A549 treated with RU486 at 1 μM for 4 hours (cell line): ENCODE measurements around the gene ZNF451. TPM values are rescaled to one million over a fixed set of nuclear protein-coding genes. Genes with fewer than 3 reads are reported as not detected.

Experiments
- total RNA-seq: library from RNA; stranded (reverse); fragments of 200-300 nt; extraction: Qiagen RNA extraction; gene quantifications from 5 replicates; pipeline ENCODE4 v1.2.3, GENCODE V29; 2022; ENCODE audit warnings: low read depth

The ZNF451 gene, protein sequence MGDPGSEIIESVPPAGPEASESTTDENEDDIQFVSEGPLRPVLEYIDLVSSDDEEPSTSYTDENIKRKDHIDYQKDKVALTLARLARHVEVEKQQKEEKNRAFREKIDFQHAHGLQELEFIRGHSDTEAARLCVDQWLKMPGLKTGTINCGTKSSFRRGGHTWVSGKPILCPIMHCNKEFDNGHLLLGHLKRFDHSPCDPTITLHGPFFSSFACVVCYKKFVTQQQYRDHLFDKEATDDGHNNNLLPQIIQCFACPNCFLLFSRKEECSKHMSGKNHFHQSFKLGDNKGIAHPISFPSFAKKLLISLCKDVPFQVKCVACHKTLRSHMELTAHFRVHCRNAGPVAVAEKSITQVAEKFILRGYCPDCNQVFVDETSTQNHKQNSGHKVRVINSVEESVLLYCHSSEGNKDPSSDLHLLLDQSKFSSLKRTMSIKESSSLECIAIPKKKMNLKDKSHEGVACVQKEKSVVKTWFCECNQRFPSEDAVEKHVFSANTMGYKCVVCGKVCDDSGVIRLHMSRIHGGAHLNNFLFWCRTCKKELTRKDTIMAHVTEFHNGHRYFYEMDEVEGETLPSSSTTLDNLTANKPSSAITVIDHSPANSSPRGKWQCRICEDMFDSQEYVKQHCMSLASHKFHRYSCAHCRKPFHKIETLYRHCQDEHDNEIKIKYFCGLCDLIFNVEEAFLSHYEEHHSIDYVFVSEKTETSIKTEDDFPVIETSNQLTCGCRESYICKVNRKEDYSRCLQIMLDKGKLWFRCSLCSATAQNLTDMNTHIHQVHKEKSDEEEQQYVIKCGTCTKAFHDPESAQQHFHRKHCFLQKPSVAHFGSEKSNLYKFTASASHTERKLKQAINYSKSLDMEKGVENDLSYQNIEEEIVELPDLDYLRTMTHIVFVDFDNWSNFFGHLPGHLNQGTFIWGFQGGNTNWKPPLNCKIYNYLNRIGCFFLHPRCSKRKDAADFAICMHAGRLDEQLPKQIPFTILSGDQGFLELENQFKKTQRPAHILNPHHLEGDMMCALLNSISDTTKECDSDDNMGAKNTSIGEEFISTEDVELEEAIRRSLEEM
- 3.6 to 10.3 TPM (median 8.7 TPM) in 5 replicates for total RNA-seq

DNA sequence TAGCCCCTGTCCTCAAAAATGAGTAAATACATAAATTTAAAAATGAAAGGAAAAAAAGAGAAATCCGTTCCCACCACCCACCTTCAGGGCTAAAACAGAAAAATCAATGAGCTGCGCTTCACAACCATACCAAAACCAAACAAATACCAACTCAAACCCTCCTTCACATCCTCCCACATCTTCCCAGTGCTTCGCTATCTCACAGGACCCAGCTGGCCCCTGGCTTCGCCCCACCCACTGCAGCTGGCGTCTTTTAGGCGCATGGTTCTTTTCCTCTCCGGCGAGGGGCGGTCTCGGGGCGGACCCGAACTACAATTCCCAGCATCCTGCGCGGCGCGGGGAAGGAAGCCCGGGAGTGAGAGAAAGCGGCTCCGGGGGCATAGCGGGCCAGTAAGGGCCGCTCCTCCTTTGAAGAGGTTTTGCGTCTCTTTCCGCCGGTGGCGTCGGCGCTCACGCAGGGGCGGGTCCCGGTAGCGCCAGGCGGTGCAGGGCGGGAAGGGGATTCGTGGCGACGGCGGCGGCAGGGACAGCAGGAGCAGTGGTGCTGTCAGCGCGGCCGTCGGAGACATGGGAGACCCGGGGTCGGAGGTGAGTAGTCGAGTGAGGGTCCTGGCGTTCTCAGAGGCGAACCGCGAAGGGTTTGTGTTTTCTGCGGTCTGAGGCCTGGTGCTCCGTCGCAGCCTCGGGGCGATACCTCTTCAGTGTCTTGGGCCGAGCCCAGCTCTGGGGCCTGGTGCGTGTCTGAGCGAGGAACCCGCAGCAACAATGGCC lies at the start of gene ZNF451:
ZNF451 (plus strand) TSS at position 502 of the 771 bp plus-strand sequence; CDS start at position 568, 66 bp downstream.

DNA sequence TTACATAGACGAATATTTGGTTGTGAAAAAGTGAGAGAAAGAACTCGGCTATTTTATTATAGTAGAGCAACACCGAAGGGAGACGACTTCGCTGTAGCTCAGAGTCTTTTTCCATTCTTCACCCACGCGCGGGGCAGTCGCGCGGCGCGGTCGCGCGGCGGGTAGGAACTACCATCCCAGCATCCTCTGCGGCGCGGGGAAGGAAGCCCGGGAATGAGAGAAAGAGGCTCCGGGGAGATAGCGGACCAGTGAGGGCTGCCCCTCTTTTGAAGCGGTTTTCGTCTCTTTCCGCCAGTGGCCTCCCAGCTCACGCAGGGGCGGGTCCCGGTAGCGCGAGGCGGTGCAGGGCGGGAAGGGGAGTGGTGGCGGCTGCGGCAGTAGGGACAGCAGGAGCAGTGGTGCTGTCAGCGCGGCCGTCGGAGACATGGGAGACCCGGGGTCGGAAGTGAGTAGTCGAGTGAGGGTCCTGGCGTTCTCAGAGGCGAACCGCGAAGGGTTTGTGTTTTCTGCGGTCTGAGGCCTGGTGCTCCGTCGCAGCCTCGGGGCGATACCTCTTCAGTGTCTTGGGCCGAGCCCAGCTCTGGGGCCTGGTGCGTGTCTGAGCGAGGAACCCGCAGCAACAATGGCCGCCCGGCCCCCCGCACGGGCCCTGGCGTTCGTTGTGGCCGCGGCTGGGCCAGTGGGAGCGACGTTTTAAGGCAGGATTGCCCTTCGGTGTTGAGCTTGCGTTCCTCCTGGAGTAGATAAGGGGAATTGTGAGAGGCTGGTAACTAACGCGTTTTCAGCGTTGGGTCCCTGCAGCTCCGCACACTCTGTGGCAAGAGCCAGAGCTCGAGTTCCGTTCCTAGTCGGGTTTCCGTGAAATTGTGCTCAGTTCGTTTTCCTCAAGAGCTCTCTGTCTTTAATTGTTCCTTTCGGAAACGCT lies 43.4 kb upstream of the ZNF451 start, which contains the start of gene KIAA1586:
KIAA1586 (plus strand) TSS at position 362 of the 925 bp plus-strand sequence; CDS start at position 425, 63 bp downstream.

DNA sequence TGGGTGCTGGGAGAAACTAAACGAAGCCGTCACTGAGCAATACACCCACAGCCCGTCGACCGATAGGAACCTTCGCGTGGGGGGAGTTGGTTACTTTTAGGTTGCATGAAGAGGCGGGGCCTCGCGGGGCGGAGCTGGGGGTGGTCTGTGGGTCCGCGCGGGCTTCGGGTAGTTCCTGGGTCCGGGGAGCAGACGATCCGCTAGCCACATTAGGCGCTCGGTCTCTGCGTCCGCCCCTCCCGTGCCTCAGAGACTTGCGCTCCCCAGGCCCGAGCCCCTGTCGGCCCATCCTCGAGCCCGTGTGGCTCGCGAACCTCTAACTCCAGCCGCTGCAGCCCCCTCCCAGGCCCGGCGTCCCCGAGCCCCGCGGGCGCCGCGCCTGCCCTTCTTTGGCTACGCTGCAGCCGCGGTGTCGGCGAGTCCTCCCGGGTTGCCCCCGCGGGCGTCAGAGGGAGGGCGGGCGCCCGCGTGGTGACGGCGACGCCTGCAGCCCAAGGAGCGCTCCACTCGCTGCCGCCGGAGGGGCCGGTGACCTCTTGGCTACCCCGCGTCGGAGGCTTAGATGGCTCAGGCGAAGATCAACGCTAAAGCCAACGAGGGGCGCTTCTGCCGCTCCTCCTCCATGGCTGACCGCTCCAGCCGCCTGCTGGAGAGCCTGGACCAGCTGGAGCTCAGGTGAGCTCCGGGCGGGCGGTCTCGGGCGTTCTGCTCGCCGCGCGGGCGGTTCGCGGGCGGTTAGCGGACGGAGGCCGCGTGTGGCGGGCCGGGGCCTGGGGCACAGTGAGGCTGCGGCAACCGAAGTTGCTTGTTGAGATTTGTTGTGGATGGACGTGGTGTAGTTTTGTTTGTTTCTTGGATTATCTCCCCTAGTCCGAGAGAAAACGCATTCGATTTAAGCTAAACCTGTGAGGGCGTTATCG lies 82.4 kb downstream of the ZNF451 start, which contains the start of gene BAG2:
BAG2 (plus strand) TSS at position 191 of the 920 bp plus-strand sequence; CDS start at position 563, 372 bp downstream.

Other genes starting within 250 kb of the ZNF451 start
- 0.53 to 1.6 TPM (median 0.88 TPM) in 5 replicates for gene BEND6, start 135.1 kb upstream of the ZNF451 start, total RNA-seq
- gene KIAA1586, start 43.5 kb upstream of the ZNF451 start, total RNA-seq = 3.2 to 5.8 TPM (median 5.0 TPM) in 5 replicates
- gene BAG2, start 82.1 kb downstream of the ZNF451 start, total RNA-seq = 6.1 to 9.4 TPM (median 8.9 TPM) in 5 replicates
- 4.7 to 8.6 TPM (median 7.8 TPM) in 5 replicates for gene RAB23, start 132.1 kb downstream of the ZNF451 start, total RNA-seq
- 8.2 to 14.9 TPM (median 12.7 TPM) in 5 replicates for gene PRIM2, start 227.4 kb downstream of the ZNF451 start, total RNA-seq